Measurements from ENCODE around the gene AKAP11. TPM values are rescaled to one million over a fixed set of nuclear protein-coding genes. Genes with fewer than 3 reads are reported as not detected.
"Not testable (repeated sequence)": the region's sequence is repeated elsewhere in the genome, so short reads cannot be mapped to it uniquely, and the experiment has no call there.

AKAP11 gene
- total and polyA plus RNA-seq, 2 of the 8 experiments (the other 6 are each of a cell fraction or from before 2014, with no cell fraction given): 4.5 to 21.9 TPM

- TF ChIP-seq TAF1 (IDR thresholded peaks at IDR 0.05; ENCODE audit: low read depth, low read length) (no peak), RBBP5 (IDR thresholded peaks at IDR 0.05; ENCODE audit: borderline replicate concordance, low read depth, low read length) (no peak), EGR1 (IDR thresholded peaks at IDR 0.05; ENCODE audit: borderline replicate concordance, low read depth, low read length) (no peak), EP300 (IDR thresholded peaks at IDR 0.05; ENCODE audit: borderline replicate concordance in 1 of 2, low read depth in 2 of 2, low read length in 2 of 2) (no peak), CEBPB (IDR thresholded peaks at IDR 0.05; ENCODE audit: low read depth, low read length) (no peak)
Measured at GRCh38 chr13:42225051-42225450, 46.9 kb upstream of the AKAP11 start (continued).

GRCh38 chr13:42226759-42227158 is 45.2 kb upstream of the AKAP11 start:
- H3K36me3 ChIP-seq (ENCODE audit: control insufficient read depth in 2 of 4, insufficient read depth in 4 of 4, low read length in 3 of 4); H2BK120ac ChIP-seq (replicated peaks; ENCODE audit: low read depth, low read length); H3K56ac ChIP-seq (replicated peaks; ENCODE audit: insufficient read length, low read depth, low read length); H3K23ac ChIP-seq (ENCODE audit: insufficient read length); H3K79me2 ChIP-seq (ENCODE audit: control insufficient read depth in 1 of 2, insufficient read depth in 2 of 2, low read length in 2 of 2); DNase-seq (ENCODE audit: low read depth in 1 of 2, low spot score in 2 of 2); H2AFZ ChIP-seq (ENCODE audit: low read length); H4K20me1 ChIP-seq (replicated peaks in 1 of 2; ENCODE audit: control insufficient read depth in 1 of 2, insufficient read depth in 2 of 2, low read length in 2 of 2); H2BK12ac ChIP-seq (ENCODE audit: low read depth, low read length); FAIRE-seq; H3K79me1 ChIP-seq (ENCODE audit: low read depth, low read length); H4K91ac ChIP-seq (replicated peaks; ENCODE audit: insufficient read length, low read length); H3K9me3 ChIP-seq (ENCODE audit: insufficient read depth in 2 of 2, low read depth in 1 of 2, low read length in 1 of 2); H3K9ac ChIP-seq (replicated peaks in 1 of 4; ENCODE audit: extremely low read depth in 1 of 4, low read depth in 3 of 4, low read length in 3 of 4); H3K4me3 ChIP-seq (ENCODE audit: extremely low read depth in 1 of 4, insufficient read depth in 2 of 4, low read depth in 3 of 4, low read length in 4 of 4); H3K4me2 ChIP-seq (ENCODE audit: insufficient read depth in 1 of 2, low read depth in 2 of 2, low read length in 2 of 2); H3K23me2 ChIP-seq (ENCODE audit: low read depth, low read length); H3K18ac ChIP-seq (ENCODE audit: extremely low read depth, low read length); H3K4me1 ChIP-seq (replicated peaks in 1 of 4; ENCODE audit: control insufficient read depth in 3 of 4, insufficient read depth in 4 of 4, low read length in 3 of 4); H3K27me3 ChIP-seq (replicated peaks in 1 of 4; ENCODE audit: control insufficient read depth in 3 of 4, extremely low read depth in 1 of 4, insufficient read depth in 3 of 4, low read length in 3 of 4); H2BK15ac ChIP-seq (ENCODE audit: low read length); H4K5ac ChIP-seq (ENCODE audit: insufficient read length, low read depth, low read length); H2AK5ac ChIP-seq (ENCODE audit: low read depth, low read length); H3K14ac ChIP-seq (ENCODE audit: insufficient read length); POLR2A ChIA-PET (ENCODE audit: partially characterized antibody); H2BK5ac ChIP-seq (ENCODE audit: low read depth, low read length); H3K4ac ChIP-seq (replicated peaks; ENCODE audit: insufficient read length, low read depth, low read length); H2BK20ac ChIP-seq (ENCODE audit: low read length); H4K8ac ChIP-seq (ENCODE audit: extremely low read depth, insufficient read depth, low read length); H3K27ac ChIP-seq (ENCODE audit: low read depth, low read length): not testable (repeated sequence)
- CTCF ChIA-PET (ENCODE audit: partially characterized antibody): interaction anchor here (1.2 kb wide), 1 partner anchor 15 kb away, joined by 3 read pairs; no protein-coding TSS in a partner anchor
- 72% methylated on average over 5 of the region's 5 CpGs; no CpG with 5 or more reads in 1 of the 2 experiments for WGBS, 2 experiments (ENCODE audit: extremely low coverage in 1 of 2, insufficient coverage in 1 of 2, insufficient read length in 1 of 2, insufficient replicate concordance in 2 of 2, low coverage in 1 of 2, low lambda C conversion rate in 2 of 2, missing lambda C conversion rate in 1 of 2)
